ENCODE results near the gene HMGN1. TPM values are rescaled to one million over a fixed set of nuclear protein-coding genes. Genes with fewer than 3 reads are reported as not detected.

Gene HMGN1
- total RNA-seq, 1 donor from 2014 or later, result 191 TPM

DNA sequence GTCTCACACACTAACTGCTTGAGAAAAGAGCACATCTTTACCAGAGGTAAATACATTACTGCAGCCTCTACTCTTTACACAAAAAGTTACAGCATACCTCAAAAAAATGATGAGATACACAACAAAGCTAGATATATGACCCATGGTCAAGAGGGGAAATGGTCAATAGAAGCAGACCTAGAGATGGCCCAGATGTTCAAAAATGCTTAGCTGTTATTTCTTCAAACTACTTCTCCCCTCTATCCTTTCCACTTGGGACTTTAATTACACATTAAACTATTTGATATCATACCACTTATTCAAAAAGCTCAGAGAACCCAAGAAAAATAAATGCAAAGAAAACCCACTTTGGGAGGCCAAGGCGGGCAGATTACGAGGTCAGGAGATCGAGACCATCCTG lies 48.3 kb downstream of the HMGN1 start:
- DNase-seq (ENCODE audit: low spot score), result no peak

DNA sequence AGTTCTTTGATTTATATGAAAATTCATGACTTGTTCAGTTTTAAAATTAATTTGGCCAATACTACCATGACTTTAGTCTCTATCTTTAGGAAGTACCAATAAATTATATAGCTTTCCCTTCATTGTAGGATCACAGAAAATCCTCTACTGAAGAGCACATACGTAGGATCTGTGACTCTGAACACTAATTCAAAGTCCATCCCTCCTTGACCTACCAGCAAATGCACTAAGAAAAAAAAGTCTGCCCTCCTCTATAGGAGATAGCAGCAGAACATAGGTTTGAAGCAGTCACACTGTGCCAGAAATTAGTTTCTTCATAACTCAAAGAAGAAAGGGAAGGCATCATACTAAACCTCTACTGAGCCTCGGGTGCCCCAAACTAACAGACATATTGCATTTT lies 52.0 kb downstream of the HMGN1 start:
- no peak for DNase-seq (ENCODE audit: low spot score)

Other genes with a start within 250 kb of the HMGN1 start
- 22.6 TPM for gene PSMG1, start 165.6 kb downstream of the HMGN1 start, total RNA-seq
- 41.0 TPM for gene BRWD1, start 35.5 kb downstream of the HMGN1 start, total RNA-seq
- gene LCA5L, start 96.7 kb upstream of the HMGN1 start, total RNA-seq, result 2.7 TPM
- 22.3 TPM for gene SH3BGR, start 102.9 kb upstream of the HMGN1 start, total RNA-seq

Measured in mucosa of gallbladder (tissue), 1 donor.